GM10266 (cell line): ENCODE results near the gene STK17B.

ENCODE experiments used
- DNase-seq: peaks from one replicate; pipeline ENCODE4 v3.0.0; 2012; ENCODE audit errors: extremely low spot score
- TF ChIP-seq, protein P1 (sequence below): IDR thresholded peaks from 2 replicates; pipeline ENCODE4 v1.5.1; 2012; ENCODE audit warnings: mild to moderate bottlenecking, low read depth; ENCODE audit not compliant: control insufficient read depth, insufficient read depth; ENCODE audit errors: missing control alignments

The STK17B gene

DNA sequence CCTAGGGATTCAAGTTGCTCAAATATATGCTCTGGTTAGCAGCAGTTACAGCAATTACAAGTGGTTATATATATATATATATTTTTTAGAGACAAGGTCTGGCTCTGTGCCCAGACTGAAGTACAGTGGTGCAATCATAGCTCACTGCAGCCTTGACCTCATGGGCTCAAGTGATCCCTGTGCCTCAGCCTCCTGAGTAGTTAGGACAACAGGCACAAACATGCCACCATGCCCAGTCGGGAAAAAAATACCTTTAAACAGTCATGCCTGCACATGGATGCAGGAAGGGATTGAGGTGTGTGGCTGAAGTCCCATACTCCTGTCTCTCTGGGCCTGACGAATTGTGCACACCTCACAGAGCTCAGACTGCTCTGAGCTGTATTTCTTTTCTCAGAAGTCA, 83.2 kb downstream of the STK17B start:
- no peak for DNase-seq
- TF ChIP-seq, protein P1, sequence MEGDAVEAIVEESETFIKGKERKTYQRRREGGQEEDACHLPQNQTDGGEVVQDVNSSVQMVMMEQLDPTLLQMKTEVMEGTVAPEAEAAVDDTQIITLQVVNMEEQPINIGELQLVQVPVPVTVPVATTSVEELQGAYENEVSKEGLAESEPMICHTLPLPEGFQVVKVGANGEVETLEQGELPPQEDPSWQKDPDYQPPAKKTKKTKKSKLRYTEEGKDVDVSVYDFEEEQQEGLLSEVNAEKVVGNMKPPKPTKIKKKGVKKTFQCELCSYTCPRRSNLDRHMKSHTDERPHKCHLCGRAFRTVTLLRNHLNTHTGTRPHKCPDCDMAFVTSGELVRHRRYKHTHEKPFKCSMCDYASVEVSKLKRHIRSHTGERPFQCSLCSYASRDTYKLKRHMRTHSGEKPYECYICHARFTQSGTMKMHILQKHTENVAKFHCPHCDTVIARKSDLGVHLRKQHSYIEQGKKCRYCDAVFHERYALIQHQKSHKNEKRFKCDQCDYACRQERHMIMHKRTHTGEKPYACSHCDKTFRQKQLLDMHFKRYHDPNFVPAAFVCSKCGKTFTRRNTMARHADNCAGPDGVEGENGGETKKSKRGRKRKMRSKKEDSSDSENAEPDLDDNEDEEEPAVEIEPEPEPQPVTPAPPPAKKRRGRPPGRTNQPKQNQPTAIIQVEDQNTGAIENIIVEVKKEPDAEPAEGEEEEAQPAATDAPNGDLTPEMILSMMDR: no peak

DNA sequence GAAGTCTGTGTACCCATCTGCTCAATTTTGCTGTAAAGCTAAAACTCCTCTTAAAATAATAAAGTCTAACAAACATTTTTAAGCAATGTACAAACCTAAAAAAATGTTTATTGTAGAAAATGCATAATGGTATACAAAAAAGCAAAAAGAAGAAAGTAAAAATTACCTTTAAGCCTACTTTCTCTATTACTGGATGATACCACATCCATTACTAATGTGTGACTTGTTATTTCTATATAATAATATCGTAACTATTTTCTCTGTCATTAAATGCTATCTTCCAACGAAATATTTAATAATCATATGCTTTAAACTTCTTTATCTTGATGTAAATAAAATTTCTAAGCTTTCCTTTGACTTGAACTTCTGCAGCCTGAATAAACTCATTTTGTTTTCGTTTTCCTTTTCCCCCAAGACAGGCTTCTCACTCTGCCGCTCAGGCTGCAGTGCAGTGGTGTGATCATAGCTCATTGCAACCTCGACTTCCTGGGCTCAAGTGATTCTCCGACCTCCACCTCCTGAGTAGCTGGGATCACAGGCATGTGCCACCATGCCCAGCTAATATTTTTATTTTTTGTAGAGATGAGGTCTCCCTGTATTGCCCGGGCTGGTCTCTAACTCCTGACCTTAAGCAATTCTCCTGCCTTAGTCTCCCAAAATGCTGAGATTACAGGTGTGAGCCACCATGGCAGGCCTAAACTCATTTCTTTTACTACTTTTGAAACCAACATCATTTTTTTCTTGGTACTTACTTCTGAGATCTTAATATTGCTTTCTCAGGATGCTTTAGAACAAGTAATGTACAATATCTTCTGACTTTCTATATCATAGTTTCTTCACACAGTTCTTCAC, 84.6 kb downstream of the STK17B start:
- TF ChIP-seq, protein P1: no peak
- DNase-seq: no peak

- TF ChIP-seq, protein P1: no peak
- no peak for DNase-seq
These were observed 87.8 kb downstream of the STK17B start for GRCh38 chr2:196083601-196084000.
